Activated CD8-positive, alpha-beta memory T cell treated with anti-CD3 and anti-CD28 coated beads, Interleukin-2, amount 50 U/mL, for 24 hours (primary cell): ENCODE results near the gene OVOL2.

Source experiments
- DNase-seq: peaks from one replicate; pipeline ENCODE4 v3.0.0-alpha.2; 2020; ENCODE audit errors: extremely low read depth

Gene OVOL2

GRCh38 chr20:18012901-18013300 is 44.8 kb downstream of the OVOL2 start:
- no peak for DNase-seq

- DNase-seq, result no peak
These were observed 45.6 kb downstream of the OVOL2 start for GRCh38 chr20:18011951-18012645.

- DNase-seq, result no peak
These were observed 46.2 kb downstream of the OVOL2 start for GRCh38 chr20:18011482-18011881.

- DNase-seq, result no peak
These were observed 48.6 kb downstream of the OVOL2 start for GRCh38 chr20:18009116-18009515.

- DNase-seq, result no peak
These were observed 50.0 kb downstream of the OVOL2 start for GRCh38 chr20:18007534-18008292.

- no peak for DNase-seq
These were observed 51.0 kb downstream of the OVOL2 start for GRCh38 chr20:18006684-18007083.

GRCh38 chr20:18005990-18006364 is 51.7 kb downstream of the OVOL2 start:
- no peak for DNase-seq

- no peak for DNase-seq
These were observed 52.3 kb downstream of the OVOL2 start for GRCh38 chr20:18005170-18005989.

GRCh38 chr20:18004384-18005031 is 53.2 kb downstream of the OVOL2 start:
- DNase-seq, result no peak

GRCh38 chr20:18003897-18004296 is 53.8 kb downstream of the OVOL2 start:
- DNase-seq, result no peak

GRCh38 chr20:18001131-18001921 is 56.4 kb downstream of the OVOL2 start:
- no peak for DNase-seq

GRCh38 chr20:17999566-17999965 is 58.1 kb downstream of the OVOL2 start:
- no peak for DNase-seq

GRCh38 chr20:17998446-17998845 is 59.3 kb downstream of the OVOL2 start:
- DNase-seq, result no peak

GRCh38 chr20:17995967-17996819 is 61.5 kb downstream of the OVOL2 start:
- peak; percentile 4 for DNase-seq

GRCh38 chr20:17993546-17993945 is 64.2 kb downstream of the OVOL2 start:
- DNase-seq, result no peak

GRCh38 chr20:17992847-17993513 is 64.7 kb downstream of the OVOL2 start:
- no peak for DNase-seq

GRCh38 chr20:17992224-17992637 is 65.5 kb downstream of the OVOL2 start:
- DNase-seq, result no peak

- DNase-seq, result no peak
These were observed 67.3 kb downstream of the OVOL2 start for GRCh38 chr20:17990278-17990972.

GRCh38 chr20:17987988-17988387 is 69.7 kb downstream of the OVOL2 start:
- no peak for DNase-seq
